GM21723 (cell line): ENCODE data around the gene ZNF726.
"Not testable (repeated sequence)": the region's sequence is repeated elsewhere in the genome, so short reads cannot be mapped to it uniquely, and the experiment has no call there.

ENCODE experiments used
- ATAC-seq: cut with Tn5 transposase; IDR thresholded peaks from one replicate; pipeline ENCODE4 v1.9.1; 2021; ENCODE audit warnings: mild to moderate bottlenecking, moderate library complexity; ENCODE audit not compliant: unreplicated experiment

The ZNF726 gene

DNA sequence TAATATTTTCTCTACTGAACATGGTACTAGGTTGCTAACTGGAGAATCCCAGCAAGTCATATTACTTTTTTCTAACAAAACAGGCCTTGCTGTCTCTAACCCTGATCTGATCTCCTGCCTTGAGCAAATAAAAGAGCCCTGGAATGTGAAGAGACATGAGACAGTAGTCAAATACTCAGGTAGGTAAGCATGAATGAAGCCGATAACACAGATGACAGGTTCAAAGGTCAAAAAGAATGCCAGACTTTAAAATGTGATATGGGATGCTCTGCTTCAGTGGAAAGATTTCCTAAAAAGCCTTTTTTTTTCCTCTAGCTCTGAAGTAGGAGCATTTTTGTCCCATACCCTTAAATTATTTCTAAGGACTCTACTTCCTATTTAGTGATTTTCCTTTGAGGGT, 28.7 kb downstream of the ZNF726 start:
- no peak for ATAC-seq

- no peak for ATAC-seq
Observed at GRCh38 chr19:23946569-23946968, 31.9 kb downstream of the ZNF726 start.

GRCh38 chr19:23949611-23950010, 34.9 kb downstream of the ZNF726 start:
- ATAC-seq = no peak

DNA sequence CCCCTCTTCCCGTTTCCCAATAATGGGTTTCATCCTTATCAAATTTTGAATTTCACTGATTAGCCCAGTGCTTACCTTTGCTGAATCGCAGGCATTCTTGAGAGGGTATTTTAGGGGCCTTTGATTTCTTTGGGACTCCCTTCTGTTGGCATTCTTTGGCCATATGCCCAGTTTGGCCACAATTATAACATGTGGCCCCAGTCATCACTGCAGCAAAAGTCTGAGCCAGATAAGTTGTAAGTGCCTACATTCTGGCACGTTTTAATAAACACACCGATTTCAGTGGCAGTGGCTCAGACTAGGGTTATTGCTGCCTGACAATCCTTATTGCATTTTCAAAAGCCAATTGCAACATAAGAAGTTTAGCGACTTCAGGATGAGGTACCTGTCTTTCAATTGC, 41.4 kb downstream of the ZNF726 start:
- no peak for ATAC-seq

GRCh38 chr19:23957660-23958281, 43.1 kb downstream of the ZNF726 start:
- ATAC-seq = no peak

DNA sequence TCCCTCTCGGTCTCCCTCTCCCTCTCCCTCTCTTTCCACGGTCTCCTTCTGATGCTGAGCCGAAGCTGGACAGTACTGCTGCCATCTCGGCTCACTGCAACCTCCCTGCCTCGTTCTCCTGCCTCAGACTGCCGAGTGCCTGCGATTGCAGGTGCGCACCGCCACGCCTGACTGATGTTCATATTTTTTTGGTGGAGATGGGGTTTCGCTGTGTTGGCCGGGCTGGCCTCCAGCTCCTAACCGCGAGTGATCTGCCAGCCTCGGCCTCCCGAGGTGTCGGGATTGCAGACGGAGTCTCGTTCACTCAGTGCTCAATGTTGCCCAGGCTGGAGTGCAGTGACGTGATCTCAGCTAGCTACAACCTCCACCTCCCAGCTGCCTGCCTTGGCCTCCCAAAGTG, 48.7 kb downstream of the ZNF726 start:
- not testable (repeated sequence) for ATAC-seq

DNA sequence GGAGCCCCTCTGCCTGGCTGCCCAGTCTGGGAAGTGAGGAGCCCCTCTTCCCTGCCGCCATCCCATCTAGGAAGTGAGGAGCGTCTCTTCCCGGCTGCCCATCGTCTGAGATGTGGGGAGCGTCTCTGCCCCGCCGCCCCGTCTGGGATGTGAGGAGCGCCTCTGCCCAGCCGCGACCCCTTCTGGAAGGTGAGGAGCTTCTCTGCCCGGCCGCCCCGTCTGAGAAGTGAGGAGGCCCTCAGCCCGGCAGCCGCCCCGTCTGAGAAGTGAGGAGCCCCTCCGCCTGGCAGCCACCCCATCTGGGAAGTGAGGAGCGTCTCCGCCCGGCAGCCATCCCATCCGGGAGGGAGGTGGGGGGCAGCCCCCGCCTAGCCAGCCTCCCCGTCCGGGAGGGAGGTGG, 49.2 kb downstream of the ZNF726 start:
- not testable (repeated sequence) for ATAC-seq

DNA sequence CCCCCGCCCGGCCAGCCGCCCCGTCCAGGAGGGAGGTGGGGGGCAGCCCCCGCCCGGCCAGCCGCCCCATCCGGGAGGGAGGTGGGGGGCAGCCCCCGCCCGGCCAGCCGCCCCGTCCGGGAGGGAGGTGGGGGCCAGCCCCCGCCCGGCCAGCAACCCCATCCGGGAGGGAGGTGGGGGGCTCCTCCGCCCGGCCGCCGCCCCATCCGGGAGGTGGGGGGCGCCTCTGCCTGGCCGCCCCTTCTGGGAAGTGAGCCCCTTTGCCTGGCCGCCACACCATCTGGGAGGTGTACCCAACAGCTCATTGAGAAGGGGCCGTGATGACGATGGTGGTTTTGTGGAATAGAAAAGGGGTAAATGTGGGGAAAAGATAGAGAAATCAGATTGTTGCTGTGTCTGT, 49.6 kb downstream of the ZNF726 start:
- not testable (repeated sequence) for ATAC-seq

- ATAC-seq = no peak
Observed at GRCh38 chr19:23969630-23970029, 54.9 kb downstream of the ZNF726 start.

GRCh38 chr19:23971598-23971997, 56.9 kb downstream of the ZNF726 start:
- no peak for ATAC-seq

- no peak for ATAC-seq
Observed at GRCh38 chr19:23972161-23972560, 57.5 kb downstream of the ZNF726 start.

GRCh38 chr19:23974941-23975340, 60.3 kb downstream of the ZNF726 start:
- no peak for ATAC-seq

DNA sequence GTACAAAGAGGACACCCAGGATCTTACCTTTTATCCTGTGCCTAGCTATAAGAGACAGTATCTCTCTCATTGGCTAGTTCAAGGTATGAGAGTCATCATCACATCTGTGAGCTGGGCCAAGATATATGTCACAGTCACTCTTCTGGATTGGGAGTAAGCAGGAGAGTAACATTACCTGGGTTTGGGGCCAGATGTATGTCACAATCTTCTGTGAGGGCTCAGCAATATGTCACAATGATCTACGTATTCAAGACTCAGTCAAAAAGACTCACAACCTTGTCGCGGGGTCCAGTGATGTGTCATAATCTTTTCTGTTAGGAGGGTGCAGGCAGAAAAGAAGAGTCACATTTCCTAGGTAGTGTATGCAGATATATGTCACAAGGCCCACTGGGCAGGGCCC, 61.9 kb downstream of the ZNF726 start:
- not testable (repeated sequence) for ATAC-seq

DNA sequence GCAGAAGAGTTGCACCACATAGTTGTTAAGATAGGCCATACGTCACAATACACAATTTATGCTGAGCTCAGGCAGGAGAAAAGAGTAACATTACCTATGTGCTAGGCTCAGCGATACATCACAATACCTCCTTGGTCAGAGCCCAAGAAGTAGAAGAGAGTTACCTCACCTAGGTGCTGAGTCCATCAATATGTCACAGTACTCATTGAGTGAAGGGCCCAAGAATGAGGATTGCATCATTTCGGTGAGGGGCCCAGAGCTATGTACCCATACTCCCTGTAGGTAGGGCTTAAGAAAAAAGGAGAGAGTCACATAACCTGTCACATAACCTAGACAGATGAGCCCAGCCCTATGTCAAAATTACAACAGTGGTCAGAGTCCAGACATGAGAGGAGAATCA, 62.6 kb downstream of the ZNF726 start:
- ATAC-seq = not testable (repeated sequence)

- no peak for ATAC-seq
Observed at GRCh38 chr19:23978068-23978467, 63.4 kb downstream of the ZNF726 start.

DNA sequence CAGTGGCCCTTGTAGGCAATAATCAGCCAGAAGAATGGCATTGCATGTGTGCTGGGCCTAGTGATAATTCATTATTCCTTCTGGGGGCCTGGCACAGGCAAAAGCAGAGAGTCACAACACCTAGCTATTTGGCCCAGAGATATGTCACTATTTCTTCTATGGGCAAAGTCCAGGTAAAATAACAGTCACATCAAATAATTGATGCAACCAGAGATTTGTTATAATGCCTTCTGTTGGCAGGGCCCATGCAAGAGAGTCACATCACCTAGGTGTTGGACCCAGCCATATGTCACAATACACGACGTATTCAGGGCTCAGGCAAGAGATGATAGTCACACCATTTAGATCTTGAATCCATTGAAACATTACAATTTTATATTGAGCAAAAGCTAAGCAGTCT, 66.1 kb downstream of the ZNF726 start:
- ATAC-seq = no peak

GRCh38 chr19:23981863-23982262, 67.2 kb downstream of the ZNF726 start:
- no peak for ATAC-seq

GRCh38 chr19:23983406-23983805, 68.7 kb downstream of the ZNF726 start:
- ATAC-seq = no peak
